Sigmoid colon (tissue), 4 donors: ENCODE results near the gene GRAMD1B.

Experiments used
- CTCF ChIP-seq, 4 experiments: fragments of 450-650 bp in 3 of 4; fragments of 200-600 bp in 1 of 4; IDR thresholded peaks; one replicate each; pipeline ENCODE4 v1.5.1; 2016 to 2019; ENCODE audit warnings: antibody characterized with exemption in 4 of 4, mild to moderate bottlenecking in 3 of 4, moderate library complexity in 2 of 4
- EP300 ChIP-seq, 4 donors: sonication (generic); formaldehyde crosslinking; IDR thresholded peaks; one replicate each; pipeline ENCODE4 v1.6.1; 2017; ENCODE audit warnings: antibody characterized with exemption in 4 of 4
- POLR2A ChIP-seq, 2 donors: fragments of 450-650 bp; IDR thresholded peaks; one replicate each; pipeline ENCODE4 v1.6.1; 2016; ENCODE audit warnings: antibody characterized with exemption in 2 of 2, mild to moderate bottlenecking in 2 of 2, moderate library complexity in 2 of 2
- POLR2AphosphoS5 ChIP-seq, 4 donors: sonication (generic); formaldehyde crosslinking; IDR thresholded peaks; one replicate each; pipeline ENCODE4 v1.6.1; 2017; ENCODE audit warnings: antibody characterized with exemption in 4 of 4

- TF ChIP-seq CTCF (IDR thresholded peaks at IDR 0.05) = no peak
- TF ChIP-seq POLR2AphosphoS5 (IDR thresholded peaks at IDR 0.05) = no peak
- no peak for TF ChIP-seq EP300 (IDR thresholded peaks at IDR 0.05)
- TF ChIP-seq POLR2A (IDR thresholded peaks at IDR 0.05) = no peak
These were observed 146.0 kb downstream of the GRAMD1B start for GRCh38 chr11:123576082-123576481.
